B cell (primary cell): ENCODE measurements around the gene ADAM23. TPM values are rescaled to one million over a fixed set of nuclear protein-coding genes. Genes with fewer than 3 reads are reported as not detected.

Experiments used
- ATAC-seq: fragments of 200-7000 bp; cut with Tn5 transposase; one replicate; pipeline ENCODE4 v1.10.0; 2021; ENCODE audit warnings: low read depth, mild to moderate bottlenecking, moderate number of reproducible peaks, moderate library complexity
- CTCF ChIA-PET: fragments of 350-600 bp; sonication (Branson Sonifier 250); formaldehyde crosslinking; loops from one replicate; lab custom pipeline; 2021; ENCODE audit warnings: antibody characterized with exemption, inconsistent platforms; lab: Charles Lee
- POLR2A ChIA-PET: fragments of 350-600 bp; sonication (Branson Sonifier 250); formaldehyde crosslinking; loops from one replicate; lab custom pipeline; 2021; ENCODE audit warnings: antibody characterized with exemption; lab: Charles Lee
- DNase-seq: peaks from one replicate; pipeline ENCODE4 v3.0.0; 2013
- H2AFZ ChIP-seq: 2 replicates; pipeline ENCODE4 v1.6.1; 2012; ENCODE audit warnings: mild to moderate bottlenecking, low read depth, low read length; ENCODE audit not compliant: insufficient read depth, poor library complexity, severe bottlenecking
- H3K27ac ChIP-seq, 2 donors: 1 replicate in 1 of 2; 2 replicates in 1 of 2; pipeline ENCODE4 v1.5.1; 2012 to 2013; ENCODE audit warnings: low read length in 2 of 2, mild to moderate bottlenecking in 2 of 2, moderate library complexity in 1 of 2
- H3K27me3 ChIP-seq, 4 experiments: fragments of 200-600 bp in 1 of 4; sonication (generic) in 1 of 4; replicated peaks in 1 of 4; 1 replicate in 2 of 4; 2 replicates in 2 of 4; pipeline versions ENCODE4 v1.6.1 to v1.7.0; 2013 to 2016; ENCODE audit warnings: low read length in 3 of 4, mild to moderate bottlenecking in 2 of 4, mixed read lengths in 1 of 4, moderate library complexity in 1 of 4; ENCODE audit not compliant: insufficient read depth in 4 of 4, control insufficient read depth in 3 of 4; ENCODE audit errors: control extremely low read depth in 1 of 4
- H3K36me3 ChIP-seq, 2 experiments: replicated peaks in 1 of 2; 1 replicate in 1 of 2; 2 replicates in 1 of 2; pipeline versions ENCODE4 v1.6.1 to v1.7.1; 2013; ENCODE audit warnings: low read length in 1 of 2; ENCODE audit not compliant: insufficient read depth in 2 of 2, control insufficient read depth in 1 of 2; ENCODE audit errors: control extremely low read depth in 1 of 2, extremely low read depth in 1 of 2
- H3K4me1 ChIP-seq, 2 donors: fragments of 200-600 bp in 1 of 2; sonication (generic) in 1 of 2; 1 replicate in 1 of 2; 2 replicates in 1 of 2; pipeline versions ENCODE4 v1.5.1 to v1.6.1; 2013 to 2017; ENCODE audit warnings: low read length in 2 of 2; ENCODE audit not compliant: control insufficient read depth in 2 of 2, insufficient read depth in 2 of 2
- H3K4me2 ChIP-seq: replicated peaks from 2 replicates; pipeline ENCODE3; 2012; ENCODE audit warnings: mild to moderate bottlenecking, low read depth, low read length; ENCODE audit not compliant: poor library complexity, severe bottlenecking
- H3K4me3 ChIP-seq, 5 experiments: fragments of 200-600 bp in 1 of 5; sonication (generic) in 1 of 5; 1 replicate in 3 of 5; 2 replicates in 2 of 5; pipeline versions ENCODE4 v1.5.1 to v1.7.0; 2011 to 2016; ENCODE audit warnings: low read length in 4 of 5, mild to moderate bottlenecking in 4 of 5, low read depth in 2 of 5, control low read depth in 1 of 5, moderate library complexity in 1 of 5; ENCODE audit not compliant: insufficient read depth in 1 of 5; ENCODE audit errors: control extremely low read depth in 1 of 5, extremely low read depth in 1 of 5
- H3K79me2 ChIP-seq: fragments of 200-600 bp; sonication (generic); one replicate; pipeline ENCODE4 v1.6.0; 2016; ENCODE audit warnings: low read length; ENCODE audit not compliant: control insufficient read depth, insufficient read depth
- H3K9ac ChIP-seq: fragments of 200-600 bp; sonication (generic); 2 replicates; pipeline ENCODE4 v1.6.1; 2017; ENCODE audit warnings: mild to moderate bottlenecking, low read length, moderate library complexity
- H3K9me3 ChIP-seq, 3 donors: one replicate each; pipeline versions ENCODE4 v1.6.1 to v1.7.1; 2013; ENCODE audit warnings: low read length in 2 of 3; ENCODE audit not compliant: control insufficient read depth in 2 of 3, insufficient read depth in 1 of 3; ENCODE audit errors: control extremely low read depth in 1 of 3
- H4K20me1 ChIP-seq: 2 replicates; pipeline ENCODE4 v1.6.0; 2012; ENCODE audit warnings: mild to moderate bottlenecking, low read length; ENCODE audit not compliant: insufficient read depth, control insufficient read depth, poor library complexity, severe bottlenecking
- H3K27ac Mint-ChIP-seq: one replicate; pipeline ENCODE4 v1.8.0; 2021; ENCODE audit warnings: mixed read lengths
- H3K27me3 Mint-ChIP-seq: one replicate; pipeline ENCODE4 v1.8.0; 2021; ENCODE audit warnings: mixed read lengths
- H3K4me1 Mint-ChIP-seq: one replicate; pipeline ENCODE4 v1.8.0; 2021; ENCODE audit warnings: mixed read lengths
- H3K4me3 Mint-ChIP-seq: one replicate; pipeline ENCODE4 v1.8.0; 2021; ENCODE audit warnings: mixed read lengths
- H3K9me3 Mint-ChIP-seq: one replicate; pipeline ENCODE4 v1.8.0; 2022; ENCODE audit warnings: mixed read lengths; ENCODE audit not compliant: insufficient read depth
- CTCF ChIP-seq: fragments of 200-600 bp; IDR thresholded peaks from one replicate; pipeline ENCODE4 v1.8.0; 2022; ENCODE audit warnings: antibody characterized with exemption, mild to moderate bottlenecking
- EZH2 ChIP-seq: IDR thresholded peaks from 2 replicates; pipeline ENCODE4 v1.6.1; 2012; ENCODE audit warnings: borderline replicate concordance, low read depth, mild to moderate bottlenecking, moderate library complexity, low read length; ENCODE audit not compliant: insufficient read depth, poor library complexity, severe bottlenecking
- WGBS: methylation state at CpG from one replicate; pipeline ENCODE4 v1.1.5; 2013; ENCODE audit warnings: missing lambda C conversion rate; ENCODE audit not compliant: insufficient coverage; 5-methylcytosine and 5-hydroxymethylcytosine counted together
- intact Hi-C: fragments of 100-400 bp; cut with micrococcal nuclease; formaldehyde crosslinking; loops from one replicate; pipeline ENCODE4 v1.10.0; 2022
- polyA plus RNA-seq: library from polyadenylated mRNA; depleted of rRNA; stranded (reverse); fragments of >200 nt; gene quantifications from 2 replicates; pipeline ENCODE4 v1.2.3, GENCODE V29; 2012
- total RNA-seq, 2 donors: library from RNA; stranded (reverse); fragments of 120-200 nt in 1 of 2; gene quantifications; 1 replicate in 1 of 2; 2 replicates in 1 of 2; pipeline versions ENCODE4 v1.2.3 to v1.2.4, GENCODE V29; 2013 to 2022

The ADAM23 gene
- total and polyA plus RNA-seq, 2 donors (not counting 1 experiment from before 2014, with no cell fraction given) = 0.78 to 1.7 TPM

- Histone ChIP-seq H3K4me3 (no peak overlapping the region), H3K9me3 (peaks cover 0 to 2% (median 0%) of the 10 kb centered on the region in 3 donors), H3K4me2 (no peak overlapping the region), H3K9ac (no peak overlapping the region), H2AFZ (no peak overlapping the region), H3K79me2 (no peaks in the 10 kb centered on the region), H3K4me1 (no peaks in the 10 kb centered on the region), H3K27me3 (no peaks in the 10 kb centered on the region), H4K20me1 (no peaks in the 10 kb centered on the region), H3K36me3 (no peaks in the 10 kb centered on the region), H3K27ac (no peak overlapping the region)
- Mint-ChIP-seq H3K9me3 (no peaks in the 10 kb centered on the region), H3K27me3 (peaks cover 16% of the 10 kb centered on the region), H3K4me3 (no peak overlapping the region), H3K4me1 (no peaks in the 10 kb centered on the region), H3K27ac (no peak overlapping the region)
- intact Hi-C loops = no loop called here
- ATAC-seq = no peak
- POLR2A ChIA-PET = no interaction called here
- CTCF ChIA-PET = no interaction called here
- TF ChIP-seq CTCF (no peak), EZH2 (no peak)
- DNase-seq = no peak
- WGBS = 83% methylated on average over 1 of the region's 2 CpGs
Observed at GRCh38 chr2:206423147-206423546, 20.2 kb upstream of the ADAM23 start.

GRCh38 chr2:206424134-206424533, 19.2 kb upstream of the ADAM23 start:
- Histone ChIP-seq H3K27me3 (peaks cover 0 to 5% (median 0%) of the 10 kb centered on the region in 4 experiments), H3K27ac (no peak overlapping the region), H3K79me2 (no peaks in the 10 kb centered on the region), H3K36me3 (no peaks in the 10 kb centered on the region), H3K4me2 (no peak overlapping the region), H3K9me3 (no peaks in the 10 kb centered on the region), H3K4me3 (no peak overlapping the region), H4K20me1 (no peaks in the 10 kb centered on the region), H3K4me1 (no peaks in the 10 kb centered on the region), H2AFZ (no peak overlapping the region), H3K9ac (no peak overlapping the region)
- WGBS = 94% methylated on average over 2 of the region's 3 CpGs
- no peaks in the 10 kb centered on the region for H3K4me1 Mint-ChIP-seq
- no peaks in the 10 kb centered on the region for H3K9me3 Mint-ChIP-seq
- no peak overlapping the region for H3K4me3 Mint-ChIP-seq
- H3K27me3 Mint-ChIP-seq = peaks cover 22% of the 10 kb centered on the region
- DNase-seq (no peak), ATAC-seq (no peak)
- POLR2A ChIA-PET = no interaction called here
- CTCF ChIA-PET = interaction anchor here (0.8 kb wide), 1 partner anchor 165 kb away, joined by 3 read pairs; no protein-coding TSS in a partner anchor
- TF ChIP-seq CTCF (no peak), EZH2 (no peak)
- intact Hi-C loops = no loop called here
- H3K27ac Mint-ChIP-seq = no peak overlapping the region
